GM12878 (cell line): ENCODE data around the gene DCTN5. TPM values are rescaled to one million over a fixed set of nuclear protein-coding genes. Genes with fewer than 3 reads are reported as not detected.
"Not testable (repeated sequence)": the region's sequence is repeated elsewhere in the genome, so short reads cannot be mapped to it uniquely, and the experiment has no call there.

ENCODE experiments used
- ATAC-seq: fragments of 200-7000 bp; cut with Tn5 transposase; 3 replicates; pipeline ENCODE4 v1.9.1; 2020; ENCODE audit warnings: mild to moderate bottlenecking, moderate library complexity
- BruUV-seq: library from RNA; stranded (reverse); fragments of 400-500 nt; replicated peaks from 2 replicates; lab custom pipeline; 2021; lab: Mats Ljungman, UMichigan
- CTCF ChIA-PET: fragments of 300-600 bp; sonication (Branson Sonifier 250); formaldehyde crosslinking; extraction: SDS; loops from one replicate; lab custom pipeline; 2021; ENCODE audit warnings: inconsistent platforms; lab: Yijun Ruan, JAX
- POLR2A ChIA-PET: fragments of 350-600 bp; formaldehyde crosslinking; extraction: SDS; loops from one replicate; lab custom pipeline; 2021; ENCODE audit warnings: inconsistent platforms; lab: Charles Lee
- RAD21 ChIA-PET: fragments of 300-600 bp; sonication (Branson Sonifier 250); formaldehyde crosslinking; loops from one replicate; lab custom pipeline; 2023; ENCODE audit warnings: antibody characterized with exemption; ENCODE audit not compliant: unreplicated experiment; lab: Charles Lee
- SMC1A ChIA-PET: fragments of 300-600 bp; sonication (Branson Sonifier 250); formaldehyde crosslinking; loops from one replicate; lab custom pipeline; 2023; ENCODE audit not compliant: unreplicated experiment, uncharacterized antibody; lab: Charles Lee
- DNase-seq: peaks from one replicate; pipeline ENCODE4 v3.0.0-alpha.2; 2011; ENCODE audit warnings: low read depth, low spot score
- FAIRE-seq: peaks from 3 replicates; lab custom pipeline; 2011; peaks lifted over from hg19 to GRCh38; lab: Jason Lieb, UNC
- H2AFZ ChIP-seq: 2 replicates; pipeline ENCODE4 v1.6.0; 2011; ENCODE audit warnings: low read depth, low read length, control low read depth; ENCODE audit not compliant: control insufficient read depth
- H3K27ac ChIP-seq: 2 replicates; pipeline ENCODE4 v1.5.1; 2011; ENCODE audit warnings: control low read depth; ENCODE audit not compliant: control insufficient read depth, insufficient read depth
- H3K27me3 ChIP-seq, 2 experiments: replicated peaks in 1 of 2; 2 replicates each; pipeline versions ENCODE4 v1.6.0 to v1.6.1; 2011; ENCODE audit warnings: low read length in 1 of 2; ENCODE audit not compliant: control insufficient read depth in 2 of 2, insufficient read depth in 2 of 2
- H3K36me3 ChIP-seq, 2 experiments: 2 replicates each; pipeline ENCODE4 v1.5.1; 2011; ENCODE audit warnings: low read length in 1 of 2; ENCODE audit not compliant: control insufficient read depth in 2 of 2, insufficient read depth in 2 of 2
- H3K4me1 ChIP-seq: 2 replicates; pipeline ENCODE4 v1.6.1; 2011; ENCODE audit warnings: mild to moderate bottlenecking, low read length, moderate library complexity, mixed read lengths; ENCODE audit not compliant: control insufficient read depth, insufficient read depth
- H3K4me2 ChIP-seq: 2 replicates; pipeline ENCODE4 v1.6.0; 2011; ENCODE audit warnings: control low read depth; ENCODE audit not compliant: control insufficient read depth, insufficient read depth
- H3K4me3 ChIP-seq: fragments of 200-600 bp; sonication (generic); 2 replicates; pipeline ENCODE4 v1.5.1; 2016
- H3K79me2 ChIP-seq: 2 replicates; pipeline ENCODE4 v1.6.0; 2011; ENCODE audit warnings: low read length; ENCODE audit not compliant: control insufficient read depth, insufficient read depth
- H3K9ac ChIP-seq: 2 replicates; pipeline ENCODE4 v1.8.0; 2011; ENCODE audit warnings: low read length, control low read depth, mixed read lengths; ENCODE audit not compliant: control insufficient read depth, insufficient read depth
- H3K9me3 ChIP-seq: replicated peaks from 3 replicates; pipeline ENCODE4 v1.5.1; 2011; ENCODE audit warnings: mild to moderate bottlenecking, low read length; ENCODE audit not compliant: control insufficient read depth, insufficient read depth
- H4K20me1 ChIP-seq: 2 replicates; pipeline ENCODE4 v1.6.0; 2011; ENCODE audit not compliant: control insufficient read depth, insufficient read depth
- E2F8 ChIP-seq: fragments of 450-650 bp; IDR thresholded peaks from 2 replicates; pipeline ENCODE4 v1.6.1; 2018; ENCODE audit warnings: mild to moderate bottlenecking, low read depth, moderate library complexity; ENCODE audit not compliant: partially characterized antibody
- ESRRA ChIP-seq: IDR thresholded peaks from 2 replicates; pipeline ENCODE4 v1.6.1; 2012; ENCODE audit warnings: mild to moderate bottlenecking, low read length, improper control_type of control experiment
- ETV6 ChIP-seq, 2 experiments: fragments of 450-650 bp in 1 of 2; IDR thresholded peaks in 1 of 2; conservative IDR thresholded peaks in 1 of 2; 2 replicates each; pipeline ENCODE4 v1.6.1; 2014; ENCODE audit warnings: antibody characterized with exemption in 1 of 2, borderline replicate concordance in 1 of 2, low read depth in 1 of 2, mild to moderate bottlenecking in 1 of 2, moderate library complexity in 1 of 2
- GATAD2B ChIP-seq: fragments of 450-650 bp; conservative IDR thresholded peaks from 2 replicates; pipeline ENCODE4 v1.6.1; 2017; ENCODE audit warnings: low read depth, mild to moderate bottlenecking, moderate library complexity
- IKZF2 ChIP-seq, 2 experiments: fragments of 450-650 bp; IDR thresholded peaks; 2 replicates each; pipeline ENCODE4 v1.6.1; 2017; ENCODE audit warnings: mild to moderate bottlenecking in 2 of 2, moderate library complexity in 2 of 2
- KDM1A ChIP-seq: fragments of 200-600 bp; sonication (generic); IDR thresholded peaks from 2 replicates; pipeline ENCODE4 v1.6.1; 2016; ENCODE audit warnings: borderline replicate concordance
- MAX ChIP-seq: IDR thresholded peaks from 2 replicates; pipeline ENCODE4 v1.6.1; 2012; ENCODE audit warnings: low read depth, low read length, improper control_type of control experiment
- NFYB ChIP-seq: IDR thresholded peaks from 2 replicates; pipeline ENCODE4 v1.6.1; 2011; ENCODE audit warnings: low read depth, mild to moderate bottlenecking, low read length, improper control_type of control experiment, moderate library complexity; ENCODE audit not compliant: insufficient read depth
- PML ChIP-seq: IDR thresholded peaks from 2 replicates; pipeline ENCODE4 v1.6.1; 2012; ENCODE audit warnings: low read length, inconsistent platforms
- POU2F2 ChIP-seq: IDR thresholded peaks from 3 replicates; pipeline ENCODE4 v1.6.1; 2011; ENCODE audit warnings: low read depth, mild to moderate bottlenecking, low read length, borderline replicate concordance
- RBBP5 ChIP-seq: fragments of 200-600 bp; sonication (generic); conservative IDR thresholded peaks from 2 replicates; pipeline ENCODE4 v1.6.1; 2016
- SIX5 ChIP-seq: IDR thresholded peaks from 2 replicates; pipeline ENCODE4 v1.6.1; 2011; ENCODE audit warnings: mild to moderate bottlenecking, low read depth, low read length, moderate library complexity; ENCODE audit not compliant: severe bottlenecking
- TCF3 ChIP-seq: IDR thresholded peaks from 2 replicates; pipeline ENCODE4 v1.6.1; 2012; ENCODE audit warnings: low read depth, mild to moderate bottlenecking, low read length, borderline replicate concordance; ENCODE audit not compliant: insufficient read depth
- ZSCAN29 ChIP-seq: fragments of 450-650 bp; IDR thresholded peaks from 2 replicates; pipeline ENCODE4 v1.6.1; 2017; ENCODE audit warnings: mild to moderate bottlenecking, moderate library complexity
- WGBS: methylation state at CpG from one replicate; pipeline ENCODE4 v1.1.6; 2016; ENCODE audit warnings: low lambda C conversion rate; ENCODE audit not compliant: insufficient replicate concordance, insufficient coverage; ENCODE audit errors: missing lambda C conversion rate; 5-methylcytosine and 5-hydroxymethylcytosine counted together
- in situ Hi-C: fragments of 300-500 bp; cut with MboI; formaldehyde crosslinking; loops from 9 replicates; pipeline ENCODE4 v1.14.3; 2018; ENCODE audit warnings: mixed read lengths
- intact Hi-C: fragments of 100-400 bp; cut with micrococcal nuclease; formaldehyde crosslinking; loops from one replicate; pipeline ENCODE4 v1.14.2; 2022; ENCODE audit not compliant: unreplicated experiment
- polyA plus RNA-seq, 11 experiments: library from polyadenylated mRNA; depleted of rRNA in 4 of 11; unstranded in 6 of 11; stranded (reverse) in 5 of 11; fragments of >200 nt; fragmentation: Nextera tagmentation in 4 of 11; fragmentation: Illumina TruSeq in 1 of 11; extraction: Ambion mirVana in 4 of 11; extraction: Trizol in 1 of 11; gene quantifications; 1 replicate in 1 of 11; 2 replicates in 10 of 11; pipeline versions ENCODE4 v1.2.1 to v1.2.3, GENCODE V29; 2011 to 2016; ENCODE audit warnings: inconsistent platforms in 2 of 11, missing spikeins in 2 of 11, low read depth in 1 of 11
- total RNA-seq, 4 experiments: library from RNA; depleted of rRNA in 3 of 4; stranded (reverse); fragments of >200 nt in 3 of 4; fragmentation: Illumina TruSeq in 1 of 4; extraction: Trizol in 1 of 4; gene quantifications; 2 replicates each; pipeline versions ENCODE4 v1.2.1 to v1.2.3, GENCODE V29; 2013 to 2021

Gene DCTN5
- total and polyA plus RNA-seq, 10 of the 15 experiments (the other 5 are each of a cell fraction or from before 2014, with no cell fraction given) = 49.1 to 153 (median 81.4) TPM

GRCh38 chr16:23716484-23716883 is 75.2 kb downstream of the DCTN5 start:
- no TSS peak for BruUV-seq
- in situ Hi-C loops = no loop called here
- intact Hi-C loops = no loop called here
- H3K27me3 ChIP-seq = peaks cover 0 to 2% of the 10 kb centered on the region in 2 experiments; a peak in 1 of 4 replicates
- H3K4me1 ChIP-seq = no peaks in the 10 kb centered on the region
- ATAC-seq (no peak), DNase-seq (no peak), FAIRE-seq (no peak)
- no peak overlapping the region for H3K9ac ChIP-seq
- no peak overlapping the region for H2AFZ ChIP-seq
- ChIA-PET POLR2A (no interaction called here), CTCF (no interaction called here), RAD21 (no interaction called here), SMC1A (interaction anchor here (0.7 kb wide), 1 partner anchor 619 kb away, joined by 3 read pairs; no protein-coding TSS in a partner anchor)
- H4K20me1 ChIP-seq = no peaks in the 10 kb centered on the region
- H3K4me3 ChIP-seq = no peak overlapping the region
- no peaks in the 10 kb centered on the region for H3K9me3 ChIP-seq
- no peaks in the 10 kb centered on the region for H3K79me2 ChIP-seq
- H3K27ac ChIP-seq = no peak overlapping the region
- no peaks in the 10 kb centered on the region for H3K36me3 ChIP-seq
- TF ChIP-seq NFYB = no peak
- no peak for TF ChIP-seq SIX5
- TF ChIP-seq RBBP5 = no peak
- no peak for TF ChIP-seq ETV6 (conservative IDR thresholded peaks at IDR 0.05 in 1 of 2, IDR thresholded peaks at IDR 0.05 in 1 of 2; ENCODE audit: borderline replicate concordance in 1 of 2, low read depth in 1 of 2)
- TF ChIP-seq GATAD2B = no peak
- no peak for TF ChIP-seq MAX
- no peak for TF ChIP-seq TCF3
- no peak for TF ChIP-seq IKZF2 (IDR thresholded peaks at IDR 0.05)
- TF ChIP-seq PML = no peak
- TF ChIP-seq ESRRA = no peak
- no peak for TF ChIP-seq POU2F2
- TF ChIP-seq ZSCAN29 = no peak
- TF ChIP-seq KDM1A = no peak
- TF ChIP-seq E2F8 = no peak
- no peak overlapping the region for H3K4me2 ChIP-seq
- 61% methylated on average over 5 of the region's 5 CpGs for WGBS

- POLR2A ChIA-PET = not testable (repeated sequence)
These were observed 81.5 kb downstream of the DCTN5 start for GRCh38 chr16:23722613-23723240.

More at GRCh38 chr16:23722613-23723240, 81.5 kb downstream of the DCTN5 start:
- FAIRE-seq, H3K27ac ChIP-seq, H2AFZ ChIP-seq, ATAC-seq, BruUV-seq, H3K27me3 ChIP-seq, in situ Hi-C loops, H3K4me2 ChIP-seq, H3K4me1 ChIP-seq, H4K20me1 ChIP-seq, H3K9ac ChIP-seq, DNase-seq, H3K4me3 ChIP-seq, H3K36me3 ChIP-seq, H3K9me3 ChIP-seq, SMC1A ChIA-PET, intact Hi-C loops, H3K79me2 ChIP-seq, RAD21 ChIA-PET, CTCF ChIA-PET: not testable (repeated sequence)
- WGBS = 33% methylated on average over 9 of the region's 9 CpGs
